ENCODE measurements around the gene ADAM12.

The ADAM12 gene

DNA sequence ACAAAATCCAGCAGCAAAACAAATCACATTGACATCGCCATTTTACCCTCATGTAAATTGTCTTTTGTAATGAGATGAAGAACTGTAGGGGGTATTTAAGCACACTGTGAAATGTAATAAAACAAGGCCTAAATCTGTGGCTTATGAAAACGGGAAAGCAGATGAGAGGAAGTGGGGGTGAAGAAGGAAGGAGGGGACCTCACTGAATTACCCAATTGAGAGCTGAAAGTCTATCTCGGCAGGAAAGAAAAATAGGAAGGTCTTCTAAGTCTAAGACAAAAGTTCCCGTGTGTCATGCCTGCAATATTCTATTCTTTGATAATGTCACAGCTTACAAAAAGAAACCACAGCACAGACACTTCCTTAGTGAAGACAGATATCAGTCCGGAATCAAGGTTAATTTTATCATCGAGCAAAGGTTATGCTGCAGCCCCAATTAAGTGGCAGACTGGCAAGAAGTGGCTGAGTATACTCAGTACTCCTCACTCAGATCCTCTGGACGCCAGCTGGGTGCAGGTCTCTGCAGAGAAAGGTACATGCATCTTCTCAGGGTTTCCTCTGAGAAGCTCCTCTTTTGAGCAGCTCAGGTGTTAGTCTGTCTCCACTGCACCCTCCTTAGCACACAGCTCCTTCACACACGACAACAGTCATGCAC is 252.2 kb downstream of the ADAM12 start:
- H3K36me3 Mint-ChIP-seq, result no peaks in the 10 kb centered on the region
- H3K27me3 Mint-ChIP-seq, result peaks cover 5% of the 10 kb centered on the region
- H3K4me1 Mint-ChIP-seq, result no peaks in the 10 kb centered on the region
- no peak overlapping the region for H3K4me3 Mint-ChIP-seq
- no peaks in the 10 kb centered on the region for H3K9me3 Mint-ChIP-seq
- H3K27ac Mint-ChIP-seq, result no peak overlapping the region

- Mint-ChIP-seq H3K27me3 (peaks cover 5% of the 10 kb centered on the region), H3K27ac (no peak overlapping the region), H3K4me1 (no peaks in the 10 kb centered on the region), H3K36me3 (no peaks in the 10 kb centered on the region), H3K4me3 (no peak overlapping the region), H3K9me3 (no peaks in the 10 kb centered on the region)
These were observed 253.1 kb downstream of the ADAM12 start for GRCh38 chr10:126135177-126135576.

DNA sequence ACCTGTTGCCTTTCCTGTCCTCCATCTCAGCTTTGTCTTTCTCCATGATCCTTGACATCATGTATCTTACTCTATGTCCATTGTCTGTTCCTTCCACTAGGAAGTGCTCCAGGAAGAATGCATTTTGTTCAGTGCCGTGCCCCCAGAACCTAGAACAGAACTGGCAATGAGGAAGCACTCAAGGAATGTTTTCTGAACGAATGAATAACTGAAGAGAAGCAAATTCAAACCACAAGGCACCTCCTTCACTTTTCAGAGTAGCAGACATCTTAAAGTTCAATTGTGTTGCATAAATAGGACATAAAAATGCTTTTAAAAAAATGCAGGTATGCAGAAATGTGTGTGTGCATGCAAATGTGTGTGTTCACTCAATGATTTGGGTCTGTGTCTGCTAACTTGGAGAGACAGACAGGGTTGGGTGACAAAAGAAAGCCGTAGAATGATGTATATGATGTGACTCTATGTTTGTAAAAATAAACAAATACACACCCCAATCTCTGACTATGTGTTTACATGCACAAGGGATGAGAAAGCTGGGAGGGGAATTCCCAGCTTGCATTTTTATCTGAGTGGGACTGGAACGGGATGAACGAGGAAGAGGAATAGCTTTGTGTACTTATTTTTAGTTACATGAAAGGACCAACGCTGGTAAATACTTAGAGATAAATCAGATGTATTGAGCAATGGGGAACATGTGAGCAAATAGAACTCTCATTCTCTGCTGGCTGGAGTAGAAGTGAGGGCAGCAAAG is 254.2 kb downstream of the ADAM12 start:
- no peaks in the 10 kb centered on the region for H3K9me3 Mint-ChIP-seq
- H3K27ac Mint-ChIP-seq, result no peak overlapping the region
- no peak overlapping the region for H3K4me3 Mint-ChIP-seq

DNA sequence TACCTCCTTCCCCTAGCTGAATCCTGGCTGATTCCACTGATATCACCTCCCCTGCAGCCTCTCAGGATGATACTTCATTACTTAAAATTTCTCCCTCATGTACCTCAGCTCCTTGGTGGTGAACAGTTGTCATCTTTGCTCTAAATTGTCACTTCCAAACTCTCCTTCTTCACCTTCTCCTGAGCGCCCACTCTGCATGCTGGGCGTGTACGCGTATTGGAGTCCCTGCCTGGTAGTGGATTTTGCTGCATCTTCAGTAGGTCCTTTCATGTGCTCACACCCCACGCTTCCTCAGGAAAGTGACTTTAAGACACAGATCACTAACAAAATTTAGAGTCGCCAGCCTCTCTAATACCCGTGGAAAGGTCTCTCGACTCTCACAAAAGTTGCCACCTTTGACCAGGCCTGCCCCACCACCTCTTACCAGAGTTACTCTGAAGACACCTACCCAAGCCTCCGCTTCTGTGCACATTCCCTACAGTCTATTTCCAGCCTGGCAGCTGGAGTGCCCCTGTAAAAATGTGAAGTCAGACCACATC is 255.1 kb downstream of the ADAM12 start:
- Mint-ChIP-seq H3K9me3 (no peaks in the 10 kb centered on the region), H3K4me3 (no peak overlapping the region), H3K36me3 (no peaks in the 10 kb centered on the region), H3K27ac (no peak overlapping the region), H3K27me3 (peaks cover 2% of the 10 kb centered on the region), H3K4me1 (no peaks in the 10 kb centered on the region)

More for the DNA sequence above, 254.2 kb downstream of the ADAM12 start:
- Mint-ChIP-seq H3K27me3 (peaks cover 4% of the 10 kb centered on the region), H3K4me1 (no peaks in the 10 kb centered on the region), H3K36me3 (no peaks in the 10 kb centered on the region)

GRCh38 chr10:126131341-126131740 is 256.9 kb downstream of the ADAM12 start:
- Mint-ChIP-seq H3K27ac (no peak overlapping the region), H3K4me3 (no peak overlapping the region)

GRCh38 chr10:126130271-126130710 is 258.0 kb downstream of the ADAM12 start:
- Mint-ChIP-seq H3K4me3 (no peak overlapping the region), H3K36me3 (no peaks in the 10 kb centered on the region), H3K27me3 (no peaks in the 10 kb centered on the region), H3K9me3 (no peaks in the 10 kb centered on the region), H3K27ac (no peak overlapping the region), H3K4me1 (no peaks in the 10 kb centered on the region)

More at GRCh38 chr10:126131341-126131740, 256.9 kb downstream of the ADAM12 start:
- Mint-ChIP-seq H3K36me3 (no peaks in the 10 kb centered on the region), H3K4me1 (no peaks in the 10 kb centered on the region), H3K9me3 (no peaks in the 10 kb centered on the region), H3K27me3 (no peaks in the 10 kb centered on the region)

DNA sequence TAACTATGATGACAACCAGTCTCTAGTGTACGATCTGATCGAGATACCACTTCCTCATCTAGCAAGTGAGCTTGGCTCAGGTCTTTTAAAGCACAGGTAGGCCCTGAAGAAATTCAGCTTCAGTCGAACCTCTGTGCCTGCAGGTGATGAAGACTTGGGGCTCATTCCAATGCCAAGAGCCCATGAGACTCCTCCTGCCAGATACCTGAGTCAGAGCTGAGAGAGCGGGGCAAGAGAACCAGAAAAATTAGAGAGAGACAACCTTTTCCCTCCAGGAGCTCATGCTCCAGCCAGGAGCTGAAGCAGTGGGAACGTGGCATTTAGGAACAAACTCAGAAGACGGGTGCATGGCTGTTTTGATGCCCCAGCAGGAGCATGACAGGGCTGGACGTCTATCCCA is 259.3 kb downstream of the ADAM12 start:
- no peaks in the 10 kb centered on the region for H3K27me3 Mint-ChIP-seq
- no peaks in the 10 kb centered on the region for H3K4me1 Mint-ChIP-seq
- no peak overlapping the region for H3K27ac Mint-ChIP-seq
- H3K36me3 Mint-ChIP-seq, result no peaks in the 10 kb centered on the region
- H3K9me3 Mint-ChIP-seq, result no peaks in the 10 kb centered on the region
- no peak overlapping the region for H3K4me3 Mint-ChIP-seq

- H3K36me3 Mint-ChIP-seq, result no peaks in the 10 kb centered on the region
- no peaks in the 10 kb centered on the region for H3K9me3 Mint-ChIP-seq
- H3K4me3 Mint-ChIP-seq, result no peak overlapping the region
- H3K27me3 Mint-ChIP-seq, result no peaks in the 10 kb centered on the region
- H3K27ac Mint-ChIP-seq, result no peak overlapping the region
- no peaks in the 10 kb centered on the region for H3K4me1 Mint-ChIP-seq
These were observed 259.7 kb downstream of the ADAM12 start for GRCh38 chr10:126128581-126128980.

GRCh38 chr10:126127481-126128029 is 260.7 kb downstream of the ADAM12 start:
- Mint-ChIP-seq H3K4me3 (no peak overlapping the region), H3K27me3 (no peaks in the 10 kb centered on the region), H3K27ac (no peak overlapping the region), H3K36me3 (no peaks in the 10 kb centered on the region), H3K4me1 (no peaks in the 10 kb centered on the region), H3K9me3 (no peaks in the 10 kb centered on the region)

DNA sequence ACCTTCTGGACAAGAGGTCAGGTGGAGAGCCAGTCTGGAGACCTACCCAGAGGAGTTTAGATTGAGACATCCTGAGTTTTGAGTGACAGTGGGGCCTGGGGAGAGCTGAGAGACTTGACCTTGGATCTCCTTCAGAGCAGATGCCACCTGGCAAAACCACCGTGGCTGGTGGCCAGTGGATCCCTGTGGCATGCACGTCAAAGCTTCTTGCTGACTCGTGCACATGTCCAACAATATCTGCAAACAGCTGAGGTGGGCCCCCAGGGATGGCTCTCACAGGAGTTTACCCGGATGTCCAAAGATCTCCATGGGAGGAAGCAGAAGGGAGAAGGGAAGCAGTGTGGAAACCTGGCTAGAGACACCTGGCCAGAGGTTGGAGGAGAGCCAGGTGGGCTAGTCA is 261.4 kb downstream of the ADAM12 start:
- H3K4me1 Mint-ChIP-seq, result no peaks in the 10 kb centered on the region
- no peaks in the 10 kb centered on the region for H3K9me3 Mint-ChIP-seq
- H3K36me3 Mint-ChIP-seq, result no peaks in the 10 kb centered on the region
- H3K27ac Mint-ChIP-seq, result no peak overlapping the region
- no peaks in the 10 kb centered on the region for H3K27me3 Mint-ChIP-seq
- H3K4me3 Mint-ChIP-seq, result no peak overlapping the region

DNA sequence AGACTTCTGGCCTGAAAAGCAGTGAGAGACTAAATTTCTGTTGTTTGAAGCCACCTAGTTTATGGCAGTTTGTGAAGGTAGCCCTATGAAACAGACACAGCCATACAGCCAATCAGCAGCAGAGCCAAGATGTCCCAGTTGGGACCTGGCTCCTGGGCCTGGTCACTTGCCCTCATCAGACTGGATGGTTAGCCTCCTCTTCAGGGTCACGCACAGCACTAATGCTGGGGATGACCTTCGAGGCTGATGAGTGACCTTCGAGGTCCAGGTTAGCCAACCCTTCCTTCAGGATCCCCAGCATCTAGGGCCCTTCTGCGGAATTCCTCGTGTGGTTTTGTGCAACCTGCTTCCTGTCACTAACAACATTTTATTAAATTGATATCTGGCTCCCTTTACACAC is 262.3 kb downstream of the ADAM12 start:
- H3K27me3 Mint-ChIP-seq, result no peaks in the 10 kb centered on the region
- no peak overlapping the region for H3K4me3 Mint-ChIP-seq
- no peaks in the 10 kb centered on the region for H3K36me3 Mint-ChIP-seq
- no peak overlapping the region for H3K27ac Mint-ChIP-seq
- H3K4me1 Mint-ChIP-seq, result no peaks in the 10 kb centered on the region
- no peaks in the 10 kb centered on the region for H3K9me3 Mint-ChIP-seq

- no peaks in the 10 kb centered on the region for H3K4me1 Mint-ChIP-seq
- no peaks in the 10 kb centered on the region for H3K27me3 Mint-ChIP-seq
- no peaks in the 10 kb centered on the region for H3K9me3 Mint-ChIP-seq
- H3K36me3 Mint-ChIP-seq, result no peaks in the 10 kb centered on the region
- no peak overlapping the region for H3K4me3 Mint-ChIP-seq
- H3K27ac Mint-ChIP-seq, result no peak overlapping the region
These were observed 263.5 kb downstream of the ADAM12 start for GRCh38 chr10:126124668-126125349.

- Mint-ChIP-seq H3K36me3 (no peaks in the 10 kb centered on the region), H3K27me3 (no peaks in the 10 kb centered on the region), H3K9me3 (no peaks in the 10 kb centered on the region), H3K4me3 (no peak overlapping the region), H3K27ac (no peak overlapping the region), H3K4me1 (no peaks in the 10 kb centered on the region)
These were observed 264.2 kb downstream of the ADAM12 start for GRCh38 chr10:126124046-126124445.

DNA sequence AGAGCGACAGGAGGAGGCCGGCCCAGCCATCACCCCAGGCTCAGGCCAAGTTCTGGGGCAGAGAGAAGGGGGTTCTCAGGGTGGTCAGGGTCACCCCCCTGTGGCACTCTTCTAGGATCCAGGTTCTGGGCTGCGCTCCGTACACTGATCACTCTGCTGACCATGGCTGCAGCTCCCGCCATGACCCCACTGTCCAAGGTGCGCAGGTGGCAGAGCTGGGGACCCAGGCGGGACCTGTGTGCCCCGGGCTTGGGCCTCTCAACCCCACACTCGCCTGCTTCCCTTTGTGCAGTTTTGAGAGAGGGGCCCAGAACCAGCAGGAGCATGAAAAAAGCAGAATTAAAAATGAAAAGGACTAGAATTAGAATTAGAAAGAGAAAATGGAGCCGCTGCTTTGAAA is 264.8 kb downstream of the ADAM12 start:
- H3K27me3 Mint-ChIP-seq, result peaks cover 2% of the 10 kb centered on the region
- no peak overlapping the region for H3K4me3 Mint-ChIP-seq
- H3K27ac Mint-ChIP-seq, result no peak overlapping the region
- H3K36me3 Mint-ChIP-seq, result no peaks in the 10 kb centered on the region
- H3K4me1 Mint-ChIP-seq, result no peaks in the 10 kb centered on the region
- no peaks in the 10 kb centered on the region for H3K9me3 Mint-ChIP-seq

DNA sequence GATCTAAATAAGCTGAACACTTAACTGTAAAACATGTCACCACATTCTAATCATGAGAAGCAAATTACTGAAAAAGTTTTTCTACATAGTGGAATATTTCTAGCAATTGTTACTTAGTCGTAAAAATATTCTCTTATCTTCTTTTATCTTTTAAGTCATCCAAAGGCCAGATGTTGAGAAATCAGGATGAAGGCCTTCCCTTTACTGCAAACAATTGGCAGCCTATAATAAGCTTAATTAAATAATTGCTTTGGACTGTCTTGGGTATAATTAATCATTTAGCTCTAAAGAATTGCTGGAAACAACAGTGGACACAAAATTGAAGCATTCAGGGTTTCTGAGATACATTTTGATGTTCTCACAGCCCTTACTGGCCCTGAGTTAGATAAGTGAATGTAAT is 265.4 kb downstream of the ADAM12 start:
- no peaks in the 10 kb centered on the region for H3K36me3 Mint-ChIP-seq
- H3K9me3 Mint-ChIP-seq, result no peaks in the 10 kb centered on the region
- no peaks in the 10 kb centered on the region for H3K4me1 Mint-ChIP-seq
- H3K27ac Mint-ChIP-seq, result no peak overlapping the region
- H3K4me3 Mint-ChIP-seq, result no peak overlapping the region
- H3K27me3 Mint-ChIP-seq, result peaks cover 2% of the 10 kb centered on the region

GRCh38 chr10:126119599-126119998 is 268.7 kb downstream of the ADAM12 start:
- peaks cover 2% of the 10 kb centered on the region for H3K27me3 Mint-ChIP-seq
- no peaks in the 10 kb centered on the region for H3K4me1 Mint-ChIP-seq
- no peak overlapping the region for H3K27ac Mint-ChIP-seq
- H3K36me3 Mint-ChIP-seq, result no peaks in the 10 kb centered on the region
- H3K4me3 Mint-ChIP-seq, result no peak overlapping the region
- no peaks in the 10 kb centered on the region for H3K9me3 Mint-ChIP-seq
